IgD-negative memory B cell (primary cell): Measurements from ENCODE around the gene GLRX3. TPM values are rescaled to one million over a fixed set of nuclear protein-coding genes. Genes with fewer than 3 reads are reported as not detected.
"Not testable (repeated sequence)": the region's sequence is repeated elsewhere in the genome, so short reads cannot be mapped to it uniquely, and the experiment has no call there.

Source experiments
- H3K27ac Mint-ChIP-seq, 3 donors: one replicate each; pipeline ENCODE4 v1.8.0; 2020 to 2022; ENCODE audit warnings: mild to moderate bottlenecking in 3 of 3, mixed read lengths in 3 of 3, moderate library complexity in 1 of 3
- H3K27me3 Mint-ChIP-seq: one replicate; pipeline ENCODE4 v1.8.0; 2021; ENCODE audit warnings: mixed read lengths
- H3K36me3 Mint-ChIP-seq: one replicate; pipeline ENCODE4 v1.8.0; 2020; ENCODE audit warnings: mild to moderate bottlenecking, mixed read lengths
- H3K4me1 Mint-ChIP-seq, 3 donors: one replicate each; pipeline ENCODE4 v1.8.0; 2020 to 2022; ENCODE audit warnings: mixed read lengths in 3 of 3, mild to moderate bottlenecking in 1 of 3
- H3K4me3 Mint-ChIP-seq, 4 donors: one replicate each; pipeline ENCODE4 v1.8.0; 2020 to 2022; ENCODE audit warnings: mild to moderate bottlenecking in 4 of 4, mixed read lengths in 4 of 4, moderate library complexity in 3 of 4
- H3K9me3 Mint-ChIP-seq, 3 donors: one replicate each; pipeline ENCODE4 v1.8.0; 2020 to 2021; ENCODE audit warnings: mixed read lengths in 3 of 3, mild to moderate bottlenecking in 1 of 3
- polyA plus RNA-seq: library from polyadenylated mRNA; unstranded; fragments of 300-500 nt; fragmentation: Illumina TruSeq; gene quantifications from one replicate; pipeline ENCODE4 v1.2.3, GENCODE V29; 2021

Gene GLRX3
- polyA plus RNA-seq, result 78.7 TPM

- H3K36me3 Mint-ChIP-seq, result peaks cover 4% of the 10 kb centered on the region
- peak within 1 kb of the TSS; percentile 60 to 74 (median 71) for H3K27ac Mint-ChIP-seq
- H3K9me3 Mint-ChIP-seq, result no peaks in the 10 kb centered on the region
- H3K4me3 Mint-ChIP-seq, result peak within 1 kb of the TSS; percentile 88 to 98 (median 93)
- H3K27me3 Mint-ChIP-seq, result peaks cover 4% of the 10 kb centered on the region
- peaks cover 21 to 31% (median 30%) of the 10 kb centered on the region in 3 donors for H3K4me1 Mint-ChIP-seq
Observed at GRCh38 chr10:130136226-130137089, at the start of gene GLRX3. Gene GLRX3, plus strand, starts transcription at chr10:130136391. Its CDS starts 30 bp downstream, at chr10:130136421.

- H3K27me3 Mint-ChIP-seq, H3K27ac Mint-ChIP-seq, H3K4me3 Mint-ChIP-seq, H3K4me1 Mint-ChIP-seq: not testable (repeated sequence)
- Mint-ChIP-seq H3K36me3 (peaks cover 27% of the 10 kb centered on the region), H3K9me3 (peaks cover 2 to 16% (median 5%) of the 10 kb centered on the region in 3 donors)
Observed at GRCh38 chr10:130090565-130090964, 45.6 kb upstream of the GLRX3 start.

GRCh38 chr10:130099344-130099743, 36.8 kb upstream of the GLRX3 start:
- H3K4me1 Mint-ChIP-seq, result peaks cover 0 to 2% (median 0%) of the 10 kb centered on the region in 3 donors
- no peak overlapping the region for H3K4me3 Mint-ChIP-seq
- H3K9me3 Mint-ChIP-seq, result peaks cover 0 to 2% (median 0%) of the 10 kb centered on the region in 3 donors
- H3K27ac Mint-ChIP-seq, result no peak overlapping the region
- peaks cover 5% of the 10 kb centered on the region for H3K36me3 Mint-ChIP-seq
- H3K27me3 Mint-ChIP-seq, result no peaks in the 10 kb centered on the region

- H3K4me3 Mint-ChIP-seq, result peak overlapping the region in 1 of 4 donors; percentile 65
Observed at GRCh38 chr10:130105724-130106123, 30.5 kb upstream of the GLRX3 start.

GRCh38 chr10:130108146-130108545, 28.0 kb upstream of the GLRX3 start:
- not testable (repeated sequence) for H3K27me3 Mint-ChIP-seq, H3K9me3 Mint-ChIP-seq, H3K36me3 Mint-ChIP-seq, H3K27ac Mint-ChIP-seq
- peaks cover 15 to 31% (median 29%) of the 10 kb centered on the region in 3 donors for H3K4me1 Mint-ChIP-seq
- peak overlapping the region in 2 of 4 donors; percentile 9 to 67 for H3K4me3 Mint-ChIP-seq

More at GRCh38 chr10:130105724-130106123, 30.5 kb upstream of the GLRX3 start:
- Mint-ChIP-seq H3K4me1 (peaks cover 10 to 22% (median 22%) of the 10 kb centered on the region in 3 donors), H3K36me3 (no peaks in the 10 kb centered on the region), H3K9me3 (no peaks in the 10 kb centered on the region), H3K27me3 (no peaks in the 10 kb centered on the region), H3K27ac (peak overlapping the region in 1 of 3 donors; percentile 18)

- H3K4me1 Mint-ChIP-seq, result peaks cover 15 to 31% (median 29%) of the 10 kb centered on the region in 3 donors
- H3K9me3 Mint-ChIP-seq, result no peaks in the 10 kb centered on the region
- peak overlapping the region in 2 of 3 donors; percentile 53 to 95 for H3K27ac Mint-ChIP-seq
- H3K4me3 Mint-ChIP-seq, result peak overlapping the region in 3 of 4 donors; percentile 54 to 98 (median 82)
- H3K36me3 Mint-ChIP-seq, result no peaks in the 10 kb centered on the region
- H3K27me3 Mint-ChIP-seq, result no peaks in the 10 kb centered on the region
Observed at GRCh38 chr10:130108934-130109604, 27.1 kb upstream of the GLRX3 start.

GRCh38 chr10:130109796-130110245, 26.4 kb upstream of the GLRX3 start:
- Mint-ChIP-seq H3K27ac (peak overlapping the region; percentile 92 to 99 (median 95)), H3K27me3 (no peaks in the 10 kb centered on the region), H3K9me3 (no peaks in the 10 kb centered on the region), H3K36me3 (no peaks in the 10 kb centered on the region), H3K4me1 (peaks cover 15 to 31% (median 29%) of the 10 kb centered on the region in 3 donors), H3K4me3 (peak overlapping the region; percentile 91 to 99 (median 98))

- Mint-ChIP-seq H3K9me3 (no peaks in the 10 kb centered on the region), H3K27ac (peak within 1 kb of the TSS; percentile 92 to 99 (median 95)), H3K27me3 (no peaks in the 10 kb centered on the region), H3K4me1 (peaks cover 15 to 31% (median 29%) of the 10 kb centered on the region in 3 donors), H3K4me3 (peak within 1 kb of the TSS; percentile 91 to 99 (median 98)), H3K36me3 (no peaks in the 10 kb centered on the region)
Observed at GRCh38 chr10:130110246-130111112, 25.7 kb upstream of the GLRX3 start, which contains the start of gene C10orf143. Gene C10orf143, minus strand, starts transcription at chr10:130110830. Its CDS starts 58 bp downstream, at chr10:130110772.

GRCh38 chr10:130111113-130111851, 24.9 kb upstream of the GLRX3 start:
- H3K9me3 Mint-ChIP-seq, result peaks cover 0 to 1% (median 0%) of the 10 kb centered on the region in 3 donors
- H3K27me3 Mint-ChIP-seq, result no peaks in the 10 kb centered on the region
- peak overlapping the region; percentile 91 to 99 (median 98) for H3K4me3 Mint-ChIP-seq
- H3K27ac Mint-ChIP-seq, result peak overlapping the region; percentile 92 to 99 (median 95)
- H3K36me3 Mint-ChIP-seq, result no peaks in the 10 kb centered on the region
- H3K4me1 Mint-ChIP-seq, result peaks cover 15 to 32% (median 29%) of the 10 kb centered on the region in 3 donors

GRCh38 chr10:130111852-130112180, 24.4 kb upstream of the GLRX3 start:
- peaks cover 0 to 2% (median 0%) of the 10 kb centered on the region in 3 donors for H3K9me3 Mint-ChIP-seq
- H3K4me1 Mint-ChIP-seq, result peaks cover 11 to 28% (median 27%) of the 10 kb centered on the region in 3 donors
- H3K4me3 Mint-ChIP-seq, result peak overlapping the region; percentile 91 to 99 (median 98)
- H3K27ac Mint-ChIP-seq, result peak overlapping the region; percentile 92 to 99 (median 95)
- H3K27me3 Mint-ChIP-seq, result no peaks in the 10 kb centered on the region
- no peaks in the 10 kb centered on the region for H3K36me3 Mint-ChIP-seq

GRCh38 chr10:130112821-130113220, 23.4 kb upstream of the GLRX3 start:
- Mint-ChIP-seq H3K4me1 (peaks cover 5 to 23% (median 19%) of the 10 kb centered on the region in 3 donors), H3K36me3 (no peaks in the 10 kb centered on the region), H3K9me3 (peaks cover 0 to 10% (median 7%) of the 10 kb centered on the region in 3 donors), H3K4me3 (peak overlapping the region in 1 of 4 donors; percentile 21), H3K27me3 (no peaks in the 10 kb centered on the region), H3K27ac (peak overlapping the region in 1 of 3 donors; percentile 3)

- not testable (repeated sequence) for H3K4me3 Mint-ChIP-seq, H3K27me3 Mint-ChIP-seq, H3K4me1 Mint-ChIP-seq, H3K27ac Mint-ChIP-seq, H3K36me3 Mint-ChIP-seq
- H3K9me3 Mint-ChIP-seq, result peaks cover 0 to 17% (median 8%) of the 10 kb centered on the region in 3 donors
Observed at GRCh38 chr10:130116942-130117341, 19.2 kb upstream of the GLRX3 start.

- H3K27ac Mint-ChIP-seq, H3K4me1 Mint-ChIP-seq, H3K27me3 Mint-ChIP-seq, H3K36me3 Mint-ChIP-seq: not testable (repeated sequence)
- H3K4me3 Mint-ChIP-seq, result peak overlapping the region in 1 of 4 donors; percentile 40
- H3K9me3 Mint-ChIP-seq, result peaks cover 0 to 17% (median 8%) of the 10 kb centered on the region in 3 donors
Observed at GRCh38 chr10:130117535-130117934, 18.7 kb upstream of the GLRX3 start.
